Right ventricle myocardium superior (tissue), 1 donor: Measurements from ENCODE around the gene LYSMD3. TPM values are rescaled to one million over a fixed set of nuclear protein-coding genes. Genes with fewer than 3 reads are reported as not detected.

Experiments
- total RNA-seq: library from RNA; stranded (reverse); fragmentation: NEBNext Ultra II Directional; extraction: Animal tissue kit (Norgen Biotek cat#: 25700); gene quantifications from one replicate; pipeline ENCODE4 v1.2.1, GENCODE V29; 2021
- donor health status: DM: no; HTN: yes; CAD: no; lungs with severe emphysema.

Gene LYSMD3
- total RNA-seq, 1 donor from 2014 or later = 18.0 TPM

Other genes with a start within 250 kb of the LYSMD3 start
- gene CETN3, start 119.8 kb downstream of the LYSMD3 start, total RNA-seq = 27.4 TPM
- 3.8 TPM for gene MBLAC2, start 54.8 kb downstream of the LYSMD3 start, total RNA-seq
- gene POLR3G, start 54.7 kb downstream of the LYSMD3 start, total RNA-seq = 0.46 TPM
- gene ADGRV1, start 29.2 kb upstream of the LYSMD3 start, total RNA-seq = not detected